Activated CD4-positive, alpha-beta T cell treated with anti-CD3 and anti-CD28 coated beads, Interleukin-2, Interleukin-4, amounts not matched to agents 100 ng/mL and 50 ng/mL, durations not matched to agents 16 hours and 8 hours (primary cell): Measurements from ENCODE around the gene ISL1.

Source experiments
- DNase-seq: peaks from one replicate; pipeline ENCODE4 v3.0.0-alpha.2; 2020; ENCODE audit warnings: low spot score

The ISL1 gene

GRCh38 chr5:51386916-51387883, 4.0 kb downstream of the ISL1 start:
- no peak for DNase-seq

GRCh38 chr5:51387884-51388275, 4.6 kb downstream of the ISL1 start:
- no peak for DNase-seq

GRCh38 chr5:51388488-51389287, 5.4 kb downstream of the ISL1 start:
- DNase-seq, result no peak

GRCh38 chr5:51389288-51389576, 6.0 kb downstream of the ISL1 start:
- DNase-seq, result no peak

- no peak for DNase-seq
These were observed 6.6 kb downstream of the ISL1 start for GRCh38 chr5:51389577-51390463.

GRCh38 chr5:51391175-51391574, 7.9 kb downstream of the ISL1 start:
- DNase-seq, result no peak

GRCh38 chr5:51392689-51393199, 9.5 kb downstream of the ISL1 start:
- DNase-seq, result no peak

GRCh38 chr5:51394609-51395008, 11.4 kb downstream of the ISL1 start:
- no peak for DNase-seq

GRCh38 chr5:51395245-51395644, 12.0 kb downstream of the ISL1 start:
- no peak for DNase-seq

- DNase-seq, result no peak
These were observed 12.6 kb downstream of the ISL1 start for GRCh38 chr5:51395666-51396356.

- no peak for DNase-seq
These were observed 13.5 kb downstream of the ISL1 start for GRCh38 chr5:51396797-51397196.

GRCh38 chr5:51397996-51398395, 14.7 kb downstream of the ISL1 start:
- no peak for DNase-seq

- DNase-seq, result no peak
These were observed 15.8 kb downstream of the ISL1 start for GRCh38 chr5:51398875-51399642.

- DNase-seq, result no peak
These were observed 16.4 kb downstream of the ISL1 start for GRCh38 chr5:51399643-51400006.

- no peak for DNase-seq
These were observed 21.0 kb downstream of the ISL1 start for GRCh38 chr5:51404255-51404654.

- DNase-seq, result no peak
These were observed 28.7 kb downstream of the ISL1 start for GRCh38 chr5:51411921-51412325.

GRCh38 chr5:51414516-51414915, 31.3 kb downstream of the ISL1 start:
- no peak for DNase-seq

GRCh38 chr5:51416149-51416548, 32.9 kb downstream of the ISL1 start:
- no peak for DNase-seq

GRCh38 chr5:51433052-51433710, 49.9 kb downstream of the ISL1 start:
- DNase-seq, result no peak

- DNase-seq, result no peak
These were observed 56.0 kb downstream of the ISL1 start for GRCh38 chr5:51439232-51439631.
